Measurements from ENCODE around the gene DRC3. TPM values are rescaled to one million over a fixed set of nuclear protein-coding genes. Genes with fewer than 3 reads are reported as not detected.
A peak's percentile ranks its signal among the peaks of the same experiment; 100 is the strongest.

DRC3 gene
- total and polyA plus RNA-seq, 10 of the 15 experiments (the other 5 are each of a cell fraction or from before 2014, with no cell fraction given): 0.18 to 2.3 (median 0.60) TPM; not detected in 3

- no peak for TF ChIP-seq SMAD1 (IDR thresholded peaks at IDR 0.05; ENCODE audit: low read depth, partially characterized antibody)
- peak; percentile 54 for TF ChIP-seq ATF7 (IDR thresholded peaks at IDR 0.05; ENCODE audit: low read depth)
- TF ChIP-seq SKIL (IDR thresholded peaks at IDR 0.05; ENCODE audit: low read depth, poor library complexity, severe bottlenecking): peak; percentile 33
- TF ChIP-seq EGR1 (IDR thresholded peaks at IDR 0.05; ENCODE audit: borderline replicate concordance in 1 of 2, low read depth in 2 of 2, low read length in 2 of 2): no peak
- no peak for TF ChIP-seq EZH2 (IDR thresholded peaks at IDR 0.05; ENCODE audit: borderline replicate concordance, control insufficient read depth, low read depth, low read length)
- TF ChIP-seq DPF2 (IDR thresholded peaks at IDR 0.05): 0 out of 2 replicates have a peak, but pooled peaks have one; percentile 54
- peak; percentile 66 for TF ChIP-seq RELB (IDR thresholded peaks at IDR 0.05; ENCODE audit: low read depth)
These were observed 6.3 kb upstream of the DRC3 start (continued) for GRCh38 chr17:17966399-17966798.
